Neural cell (in vitro differentiated cells): Measurements from ENCODE around the gene SGSH.

Experiments
- EZH2 ChIP-seq: fragments of 200-600, 300-800 bp; shearing (Covaris generic), sonication (generic); IDR thresholded peaks from 2 replicates; pipeline ENCODE4 v1.6.1; 2014; ENCODE audit warnings: antibody characterized with exemption, low read length, borderline replicate concordance, mild to moderate bottlenecking; ENCODE audit not compliant: insufficient read depth, poor library complexity, severe bottlenecking
- POLR2AphosphoS5 ChIP-seq: IDR thresholded peaks from 2 replicates; pipeline ENCODE4 v1.6.1; 2012
- SMC3 ChIP-seq: fragments of 450-650 bp; conservative IDR thresholded peaks from 2 replicates; pipeline ENCODE4 v1.6.1; 2014; ENCODE audit warnings: antibody characterized with exemption, mild to moderate bottlenecking, moderate library complexity; ENCODE audit not compliant: poor library complexity
- TF ChIP-seq, protein P1 (sequence below): fragments of 450-650 bp; IDR thresholded peaks from 2 replicates; pipeline ENCODE4 v1.5.1; 2014; ENCODE audit warnings: antibody characterized with exemption, mild to moderate bottlenecking, moderate library complexity; ENCODE audit not compliant: poor library complexity, severe bottlenecking
- TF ChIP-seq, protein P2 (sequence below): IDR thresholded peaks from 2 replicates; pipeline ENCODE4 v1.6.1; 2012; ENCODE audit warnings: borderline replicate concordance

DNA sequence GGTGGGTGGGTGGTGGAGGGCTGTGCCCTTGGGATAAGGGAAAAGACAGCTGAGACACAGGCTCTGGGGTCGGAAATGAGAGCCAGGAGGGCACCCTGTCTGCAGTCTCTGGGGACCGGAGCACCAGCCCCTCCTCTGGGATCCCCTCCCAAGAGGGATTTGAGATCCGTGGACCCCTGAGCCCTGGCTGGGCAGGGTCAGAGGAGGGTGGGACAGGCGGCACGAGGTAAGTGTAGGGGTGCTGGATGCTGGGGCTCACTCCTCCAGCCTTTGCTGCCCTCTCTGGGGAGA, 425 bp downstream of the SGSH start:
- TF ChIP-seq, protein P1, sequence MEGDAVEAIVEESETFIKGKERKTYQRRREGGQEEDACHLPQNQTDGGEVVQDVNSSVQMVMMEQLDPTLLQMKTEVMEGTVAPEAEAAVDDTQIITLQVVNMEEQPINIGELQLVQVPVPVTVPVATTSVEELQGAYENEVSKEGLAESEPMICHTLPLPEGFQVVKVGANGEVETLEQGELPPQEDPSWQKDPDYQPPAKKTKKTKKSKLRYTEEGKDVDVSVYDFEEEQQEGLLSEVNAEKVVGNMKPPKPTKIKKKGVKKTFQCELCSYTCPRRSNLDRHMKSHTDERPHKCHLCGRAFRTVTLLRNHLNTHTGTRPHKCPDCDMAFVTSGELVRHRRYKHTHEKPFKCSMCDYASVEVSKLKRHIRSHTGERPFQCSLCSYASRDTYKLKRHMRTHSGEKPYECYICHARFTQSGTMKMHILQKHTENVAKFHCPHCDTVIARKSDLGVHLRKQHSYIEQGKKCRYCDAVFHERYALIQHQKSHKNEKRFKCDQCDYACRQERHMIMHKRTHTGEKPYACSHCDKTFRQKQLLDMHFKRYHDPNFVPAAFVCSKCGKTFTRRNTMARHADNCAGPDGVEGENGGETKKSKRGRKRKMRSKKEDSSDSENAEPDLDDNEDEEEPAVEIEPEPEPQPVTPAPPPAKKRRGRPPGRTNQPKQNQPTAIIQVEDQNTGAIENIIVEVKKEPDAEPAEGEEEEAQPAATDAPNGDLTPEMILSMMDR: no peak
- no peak for TF ChIP-seq POLR2AphosphoS5
- TF ChIP-seq EZH2: no peak
- TF ChIP-seq, protein P2, sequence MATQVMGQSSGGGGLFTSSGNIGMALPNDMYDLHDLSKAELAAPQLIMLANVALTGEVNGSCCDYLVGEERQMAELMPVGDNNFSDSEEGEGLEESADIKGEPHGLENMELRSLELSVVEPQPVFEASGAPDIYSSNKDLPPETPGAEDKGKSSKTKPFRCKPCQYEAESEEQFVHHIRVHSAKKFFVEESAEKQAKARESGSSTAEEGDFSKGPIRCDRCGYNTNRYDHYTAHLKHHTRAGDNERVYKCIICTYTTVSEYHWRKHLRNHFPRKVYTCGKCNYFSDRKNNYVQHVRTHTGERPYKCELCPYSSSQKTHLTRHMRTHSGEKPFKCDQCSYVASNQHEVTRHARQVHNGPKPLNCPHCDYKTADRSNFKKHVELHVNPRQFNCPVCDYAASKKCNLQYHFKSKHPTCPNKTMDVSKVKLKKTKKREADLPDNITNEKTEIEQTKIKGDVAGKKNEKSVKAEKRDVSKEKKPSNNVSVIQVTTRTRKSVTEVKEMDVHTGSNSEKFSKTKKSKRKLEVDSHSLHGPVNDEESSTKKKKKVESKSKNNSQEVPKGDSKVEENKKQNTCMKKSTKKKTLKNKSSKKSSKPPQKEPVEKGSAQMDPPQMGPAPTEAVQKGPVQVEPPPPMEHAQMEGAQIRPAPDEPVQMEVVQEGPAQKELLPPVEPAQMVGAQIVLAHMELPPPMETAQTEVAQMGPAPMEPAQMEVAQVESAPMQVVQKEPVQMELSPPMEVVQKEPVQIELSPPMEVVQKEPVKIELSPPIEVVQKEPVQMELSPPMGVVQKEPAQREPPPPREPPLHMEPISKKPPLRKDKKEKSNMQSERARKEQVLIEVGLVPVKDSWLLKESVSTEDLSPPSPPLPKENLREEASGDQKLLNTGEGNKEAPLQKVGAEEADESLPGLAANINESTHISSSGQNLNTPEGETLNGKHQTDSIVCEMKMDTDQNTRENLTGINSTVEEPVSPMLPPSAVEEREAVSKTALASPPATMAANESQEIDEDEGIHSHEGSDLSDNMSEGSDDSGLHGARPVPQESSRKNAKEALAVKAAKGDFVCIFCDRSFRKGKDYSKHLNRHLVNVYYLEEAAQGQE: no peak
- TF ChIP-seq SMC3: no peak
